Stimulated activated CD4-positive, alpha-beta T cell treated with anti-CD3 and anti-CD28 coated beads, TNF-alpha, amount 100 ng/mL, for 48 hours (primary cell): ENCODE data around the gene PSG4.
"Not testable (repeated sequence)": the region's sequence is repeated elsewhere in the genome, so short reads cannot be mapped to it uniquely, and the experiment has no call there.

ENCODE experiments used
- DNase-seq, 3 donors: peaks; one replicate each; pipeline ENCODE4 v3.0.0-alpha.2; 2020; ENCODE audit warnings: low read depth in 3 of 3

The PSG4 gene

GRCh38 chr19:43205471-43206105, at the start of gene PSG4:
Gene PSG4, minus strand, starts transcription at chr19:43205638. Its CDS starts 102 bp downstream, at chr19:43205536.
- DNase-seq: not testable (repeated sequence)

GRCh38 chr19:43251428-43251827, 46.0 kb upstream of the PSG4 start:
- DNase-seq: not testable (repeated sequence)

- DNase-seq: not testable (repeated sequence)
These were observed 44.9 kb upstream of the PSG4 start for GRCh38 chr19:43250296-43250695.

GRCh38 chr19:43248635-43249002, 43.2 kb upstream of the PSG4 start:
- not testable (repeated sequence) for DNase-seq

GRCh38 chr19:43247243-43247880, 41.9 kb upstream of the PSG4 start:
- not testable (repeated sequence) for DNase-seq

GRCh38 chr19:43245848-43246247, 40.4 kb upstream of the PSG4 start:
- DNase-seq: not testable (repeated sequence)

- not testable (repeated sequence) for DNase-seq
These were observed 36.8 kb upstream of the PSG4 start for GRCh38 chr19:43242211-43242610.

GRCh38 chr19:43238213-43238612, 32.8 kb upstream of the PSG4 start:
- DNase-seq: not testable (repeated sequence)

- DNase-seq: not testable (repeated sequence)
These were observed 30.2 kb upstream of the PSG4 start for GRCh38 chr19:43235686-43236085.

GRCh38 chr19:43229315-43229714, 23.9 kb upstream of the PSG4 start:
- no peak for DNase-seq

- DNase-seq: not testable (repeated sequence)
These were observed 23.3 kb upstream of the PSG4 start for GRCh38 chr19:43228730-43229129.

GRCh38 chr19:43226986-43227385, 21.5 kb upstream of the PSG4 start:
- DNase-seq: not testable (repeated sequence)

- DNase-seq: no peak
These were observed 19.4 kb upstream of the PSG4 start for GRCh38 chr19:43224855-43225253.

- DNase-seq: not testable (repeated sequence)
These were observed 18.9 kb upstream of the PSG4 start for GRCh38 chr19:43224201-43224854.

- not testable (repeated sequence) for DNase-seq
These were observed 16.5 kb upstream of the PSG4 start for GRCh38 chr19:43221891-43222290.

- DNase-seq: not testable (repeated sequence)
These were observed 13.7 kb upstream of the PSG4 start for GRCh38 chr19:43219136-43219535.

GRCh38 chr19:43215881-43216280, 10.4 kb upstream of the PSG4 start:
- DNase-seq: not testable (repeated sequence)

- DNase-seq: no peak
These were observed 2.6 kb upstream of the PSG4 start for GRCh38 chr19:43207991-43208390.

- not testable (repeated sequence) for DNase-seq
These were observed 1.7 kb upstream of the PSG4 start for GRCh38 chr19:43207174-43207573.

GRCh38 chr19:43203611-43204010, 1.8 kb downstream of the PSG4 start:
- DNase-seq: not testable (repeated sequence)

- DNase-seq: not testable (repeated sequence)
These were observed 3.5 kb downstream of the PSG4 start for GRCh38 chr19:43201891-43202290.

GRCh38 chr19:43201337-43201801, 4.1 kb downstream of the PSG4 start:
- DNase-seq: not testable (repeated sequence)
